Peyer's patch (tissue), 4 donors: ENCODE measurements around the gene PAX6. TPM values are rescaled to one million over a fixed set of nuclear protein-coding genes. Genes with fewer than 3 reads are reported as not detected.

Source experiments
- DNase-seq, 3 donors: peaks; one replicate each; pipeline ENCODE4 v3.0.0-alpha.2; 2017 to 2019
- H3K27ac ChIP-seq, 4 donors: fragments of 200-600 bp; sonication (generic); one replicate each; pipeline ENCODE4 v1.5.1; 2016 to 2019
- H3K27me3 ChIP-seq, 2 donors: fragments of 200-600 bp; sonication (generic); one replicate each; pipeline ENCODE4 v1.5.1; 2019
- H3K36me3 ChIP-seq, 3 donors: fragments of 200-600 bp; sonication (generic); one replicate each; pipeline ENCODE4 v1.5.1; 2016 to 2019
- H3K4me1 ChIP-seq, 4 donors: fragments of 200-600 bp; sonication (generic); one replicate each; pipeline ENCODE4 v1.5.1; 2016 to 2019
- H3K4me3 ChIP-seq, 4 donors: fragments of 200-600 bp; sonication (generic); 1 replicate in 3 of 4; 2 replicates in 1 of 4; pipeline ENCODE4 v1.5.1; 2016 to 2019; ENCODE audit warnings: mild to moderate bottlenecking in 1 of 4
- H3K9me3 ChIP-seq, 4 donors: fragments of 200-600 bp; sonication (generic); one replicate each; pipeline ENCODE4 v1.5.1; 2016 to 2019; ENCODE audit warnings: mild to moderate bottlenecking in 1 of 4
- CTCF ChIP-seq, 6 experiments: fragments of 450-650 bp in 4 of 6; fragments of 200-600 bp in 2 of 6; sonication (generic) in 1 of 6; IDR thresholded peaks; one replicate each; pipeline ENCODE4 v1.5.1; 2017 to 2019; ENCODE audit warnings: antibody characterized with exemption in 6 of 6, mild to moderate bottlenecking in 3 of 6, moderate library complexity in 1 of 6
- POLR2A ChIP-seq, 2 donors: fragments of 450-650 bp; IDR thresholded peaks; one replicate each; pipeline ENCODE4 v1.5.1; 2017; ENCODE audit warnings: antibody characterized with exemption in 2 of 2, mild to moderate bottlenecking in 2 of 2, moderate library complexity in 2 of 2
- total RNA-seq, 4 donors: library from RNA; depleted of rRNA; stranded (reverse); fragments of >200 nt; gene quantifications; one replicate each; pipeline ENCODE4 v1.1.0, GENCODE V29; 2016

Gene PAX6
- total RNA-seq, 4 donors from 2014 or later: 2.5 to 5.1 (median 2.8) TPM; not detected in 1

- DNase-seq: no peak
- Histone ChIP-seq H3K4me3 (no peak overlapping the region), H3K9me3 (no peaks in the 10 kb centered on the region), H3K36me3 (no peaks in the 10 kb centered on the region), H3K4me1 (peaks cover 0 to 22% (median 5%) of the 10 kb centered on the region in 4 donors), H3K27me3 (peaks cover 0 to 57% of the 10 kb centered on the region in 2 donors), H3K27ac (no peak overlapping the region)
- no peak for TF ChIP-seq CTCF (IDR thresholded peaks at IDR 0.05)
- TF ChIP-seq POLR2A (IDR thresholded peaks at IDR 0.05): no peak
Measured at GRCh38 chr11:31821235-31821764, 10.2 kb upstream of the PAX6 start.

- peaks cover 0 to 31% (median 7%) of the 10 kb centered on the region in 4 donors for H3K4me1 ChIP-seq
- no peak overlapping the region for H3K4me3 ChIP-seq
- H3K27me3 ChIP-seq: peaks cover 0 to 57% of the 10 kb centered on the region in 2 donors
- no peak overlapping the region for H3K27ac ChIP-seq
- H3K9me3 ChIP-seq: no peaks in the 10 kb centered on the region
- H3K36me3 ChIP-seq: no peaks in the 10 kb centered on the region
- TF ChIP-seq CTCF (IDR thresholded peaks at IDR 0.05) (no peak), POLR2A (IDR thresholded peaks at IDR 0.05) (no peak)
- DNase-seq: peak in 1 of 3 donors; percentile 45
Measured at GRCh38 chr11:31820438-31820818, 9.3 kb upstream of the PAX6 start.

GRCh38 chr11:31819621-31820437 is 8.7 kb upstream of the PAX6 start:
- no peak for TF ChIP-seq POLR2A (IDR thresholded peaks at IDR 0.05)
- no peak for TF ChIP-seq CTCF (IDR thresholded peaks at IDR 0.05)
- Histone ChIP-seq H3K4me1 (peaks cover 0 to 35% (median 7%) of the 10 kb centered on the region in 4 donors), H3K36me3 (no peaks in the 10 kb centered on the region), H3K9me3 (no peaks in the 10 kb centered on the region), H3K4me3 (no peak overlapping the region), H3K27me3 (peaks cover 0 to 59% of the 10 kb centered on the region in 2 donors), H3K27ac (no peak overlapping the region)
- peak in 1 of 3 donors; percentile 47 for DNase-seq

- Histone ChIP-seq H3K4me1 (peaks cover 0 to 43% (median 7%) of the 10 kb centered on the region in 4 donors), H3K36me3 (no peaks in the 10 kb centered on the region), H3K9me3 (no peaks in the 10 kb centered on the region), H3K4me3 (no peak overlapping the region), H3K27me3 (peaks cover 0 to 68% of the 10 kb centered on the region in 2 donors), H3K27ac (no peak overlapping the region)
- DNase-seq: peak in 1 of 3 donors; percentile 45
- TF ChIP-seq POLR2A (IDR thresholded peaks at IDR 0.05) (no peak), CTCF (IDR thresholded peaks at IDR 0.05) (no peak)
Measured at GRCh38 chr11:31818874-31819331, 7.8 kb upstream of the PAX6 start.

- TF ChIP-seq POLR2A (IDR thresholded peaks at IDR 0.05) (no peak), CTCF (IDR thresholded peaks at IDR 0.05) (no peak)
- Histone ChIP-seq H3K36me3 (no peaks in the 10 kb centered on the region), H3K27ac (no peak overlapping the region), H3K27me3 (peaks cover 0 to 74% of the 10 kb centered on the region in 2 donors), H3K4me1 (peaks cover 0 to 48% (median 7%) of the 10 kb centered on the region in 4 donors), H3K4me3 (no peak overlapping the region), H3K9me3 (no peaks in the 10 kb centered on the region)
- no peak for DNase-seq
Measured at GRCh38 chr11:31818425-31818755, 7.3 kb upstream of the PAX6 start.
